AG04450 (cell line): ENCODE results near the gene PCSK1N. TPM values are rescaled to one million over a fixed set of nuclear protein-coding genes. Genes with fewer than 3 reads are reported as not detected.

Experiments used
- CTCF ChIA-PET: fragments of 300-600, 350-600 bp; formaldehyde crosslinking; extraction: SDS; loops from one replicate; lab custom pipeline; 2022; ENCODE audit warnings: antibody characterized with exemption, inconsistent platforms; lab: Charles Lee
- POLR2A ChIA-PET: fragments of 350-600 bp; formaldehyde crosslinking; extraction: SDS; loops from one replicate; lab custom pipeline; 2021; ENCODE audit warnings: antibody characterized with exemption, inconsistent platforms; lab: Yijun Ruan, JAX
- DNase-seq: peaks from one replicate; pipeline ENCODE4 v3.0.0-alpha.2; 2011; ENCODE audit warnings: low read depth, low spot score
- H3K27ac ChIP-seq: one replicate; pipeline ENCODE4 v1.5.1; 2012; ENCODE audit warnings: low read depth, low read length, control low read depth
- H3K27me3 ChIP-seq: one replicate; pipeline ENCODE4 v1.6.0; 2012; ENCODE audit warnings: low read length; ENCODE audit not compliant: control insufficient read depth, insufficient read depth
- H3K4me3 ChIP-seq: 2 replicates; pipeline ENCODE4 v1.5.1; 2011; ENCODE audit warnings: mild to moderate bottlenecking, low read depth, low read length, control low read depth
- H3K9me3 ChIP-seq: 2 replicates; pipeline ENCODE4 v1.5.1; 2012; ENCODE audit warnings: low read length; ENCODE audit not compliant: control insufficient read depth, insufficient read depth
- CTCF ChIP-seq: IDR thresholded peaks from 2 replicates; pipeline ENCODE4 v1.5.1; 2011; ENCODE audit warnings: low read depth, low read length, control low read depth, inconsistent platforms
- polyA plus RNA-seq: library from polyadenylated mRNA; depleted of rRNA; stranded (reverse); fragments of >200 nt; gene quantifications from 2 replicates; pipeline ENCODE4 v1.2.3, GENCODE V29; 2011

Gene PCSK1N
- polyA plus RNA-seq, 1 experiment: not detected

- Histone ChIP-seq H3K27me3 (peaks cover 20% of the 10 kb centered on the region), H3K9me3 (no peaks in the 10 kb centered on the region), H3K27ac (no peak overlapping the region), H3K4me3 (no peak overlapping the region)
- CTCF ChIA-PET: no interaction called here
- no peak for TF ChIP-seq CTCF
- POLR2A ChIA-PET: no interaction called here
- no peak for DNase-seq
Observed at GRCh38 chrX:48834383-48834709, 1.1 kb downstream of the PCSK1N start.

- no peaks in the 10 kb centered on the region for H3K9me3 ChIP-seq
- no peak for TF ChIP-seq CTCF
- no peak overlapping the region for H3K4me3 ChIP-seq
- no peak overlapping the region for H3K27ac ChIP-seq
- peaks cover 20% of the 10 kb centered on the region for H3K27me3 ChIP-seq
- ChIA-PET CTCF (no interaction called here), POLR2A (no interaction called here)
- no peak for DNase-seq
Observed at GRCh38 chrX:48833542-48834138, 1.8 kb downstream of the PCSK1N start.

DNA sequence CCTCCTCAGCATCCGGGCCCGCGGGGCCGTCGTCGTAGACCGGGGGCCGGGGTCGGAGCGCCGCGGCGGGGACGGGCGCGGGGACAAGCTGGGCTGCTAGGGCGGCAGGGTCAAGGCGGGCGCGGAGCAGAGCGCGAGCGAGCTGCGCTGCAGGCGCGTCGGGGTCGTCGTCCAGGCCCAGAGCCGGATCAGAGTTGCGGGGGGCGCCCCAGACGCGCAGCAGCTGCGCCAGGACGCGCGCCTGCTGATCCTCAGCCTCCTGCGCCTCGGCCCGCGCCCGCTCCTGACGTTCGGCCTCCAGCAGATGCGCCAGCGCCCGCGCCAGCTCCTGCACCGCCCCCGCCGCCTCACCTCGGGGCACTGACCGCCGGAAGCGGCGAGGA lies 3.5 kb downstream of the PCSK1N start:
- Histone ChIP-seq H3K4me3 (no peak overlapping the region), H3K9me3 (no peaks in the 10 kb centered on the region; the same call in 1 of the 2 replicates), H3K27me3 (peaks cover 20% of the 10 kb centered on the region), H3K27ac (no peak overlapping the region)
- POLR2A ChIA-PET: no interaction called here
- no peak for DNase-seq
- CTCF ChIA-PET: no interaction called here
- TF ChIP-seq CTCF: no peak

DNA sequence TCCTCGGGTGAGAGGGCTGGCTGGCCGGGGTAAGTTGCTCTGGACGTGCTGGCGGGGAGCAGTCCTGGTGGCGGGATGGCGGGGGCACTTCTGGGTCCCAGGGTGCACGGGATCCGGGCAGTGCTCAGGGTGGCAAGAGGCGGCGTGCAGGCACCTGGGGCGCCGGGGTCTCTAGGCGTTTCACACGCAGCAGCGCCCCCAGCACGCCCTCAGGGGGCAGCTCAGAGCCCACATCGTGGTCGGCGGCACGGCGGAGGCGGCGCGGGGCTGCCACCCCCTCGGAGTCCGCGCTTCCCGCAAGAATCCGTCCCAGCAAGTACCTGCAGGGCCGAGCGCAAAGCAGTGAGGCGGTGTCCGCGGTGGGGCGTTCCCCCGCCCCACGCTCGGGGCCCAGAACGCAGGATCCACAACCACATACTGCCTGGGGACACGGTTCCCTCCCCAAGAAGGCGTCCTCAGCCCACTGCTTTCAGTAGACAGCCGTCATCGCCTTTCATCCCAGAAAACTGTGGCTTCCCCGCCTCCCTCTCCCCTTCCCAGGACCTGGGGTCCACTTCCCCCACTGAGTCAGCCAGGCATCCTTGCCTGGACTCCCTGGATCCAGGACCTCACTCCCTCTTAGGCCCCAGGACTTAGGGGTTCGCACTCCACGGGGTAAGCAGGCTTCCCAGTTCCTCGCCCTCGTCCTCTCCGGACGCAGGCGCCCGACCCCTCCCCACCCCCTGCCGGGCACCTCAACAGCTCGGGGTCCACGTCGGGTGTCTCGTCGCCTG lies 4.1 kb downstream of the PCSK1N start:
- CTCF ChIA-PET: no interaction called here
- POLR2A ChIA-PET: no interaction called here
- Histone ChIP-seq H3K27ac (no peak overlapping the region), H3K9me3 (no peaks in the 10 kb centered on the region; the same call in 1 of the 2 replicates), H3K27me3 (peaks cover 20% of the 10 kb centered on the region), H3K4me3 (no peak overlapping the region)
- no peak for TF ChIP-seq CTCF
- no peak for DNase-seq

DNA sequence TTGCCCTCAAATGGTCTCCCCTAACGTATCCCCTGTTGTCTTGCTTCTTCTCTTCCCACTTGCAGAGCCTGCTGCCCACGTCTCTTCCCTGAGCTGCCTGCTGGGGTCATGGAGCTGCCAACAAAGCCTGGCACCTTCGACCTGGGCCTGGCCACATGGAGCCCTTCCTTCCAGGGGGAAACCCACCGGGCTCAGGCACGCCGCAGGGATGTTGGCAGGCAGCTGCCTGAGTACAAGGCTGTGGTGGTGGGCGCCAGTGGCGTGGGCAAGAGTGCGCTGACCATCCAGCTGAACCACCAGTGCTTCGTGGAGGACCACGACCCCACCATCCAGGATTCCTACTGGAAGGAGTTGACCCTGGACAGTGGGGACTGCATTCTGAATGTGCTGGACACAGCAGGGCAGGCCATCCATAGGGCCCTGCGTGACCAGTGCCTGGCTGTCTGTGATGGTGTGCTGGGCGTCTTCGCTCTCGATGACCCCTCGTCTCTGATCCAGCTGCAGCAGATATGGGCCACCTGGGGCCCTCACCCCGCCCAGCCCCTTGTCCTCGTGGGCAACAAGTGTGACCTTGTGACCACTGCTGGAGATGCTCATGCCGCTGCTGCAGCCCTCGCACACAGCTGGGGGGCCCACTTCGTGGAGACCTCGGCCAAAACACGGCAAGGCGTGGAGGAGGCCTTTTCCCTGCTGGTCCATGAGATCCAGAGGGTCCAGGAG lies 6.2 kb downstream of the PCSK1N start:
- ChIA-PET POLR2A (no interaction called here), CTCF (no interaction called here)
- no peak overlapping the region for H3K27ac ChIP-seq
- peaks cover 6% of the 10 kb centered on the region for H3K9me3 ChIP-seq
- H3K4me3 ChIP-seq: no peak overlapping the region
- peaks cover 13% of the 10 kb centered on the region for H3K27me3 ChIP-seq
- no peak for DNase-seq
- no peak for TF ChIP-seq CTCF
